H1 (cell line): ENCODE results near the gene ZC3HAV1. TPM values are rescaled to one million over a fixed set of nuclear protein-coding genes. Genes with fewer than 3 reads are reported as not detected.

Experiments
- BRCA1 ChIP-seq: IDR thresholded peaks from 2 replicates; pipeline ENCODE4 v1.6.1; 2012; ENCODE audit warnings: low read depth, low read length, improper control_type of control experiment
- HDAC6 ChIP-seq: IDR thresholded peaks from one replicate; pipeline ENCODE4 v1.7.1; 2012; ENCODE audit warnings: low read depth, mild to moderate bottlenecking, inconsistent platforms, low read length, moderate library complexity
- POLR2AphosphoS5 ChIP-seq: IDR thresholded peaks from 2 replicates; pipeline ENCODE4 v1.6.1; 2011; ENCODE audit warnings: low read depth, low read length
- YY1 ChIP-seq: IDR thresholded peaks from 2 replicates; pipeline ENCODE4 v1.6.1; 2011; ENCODE audit warnings: low read depth, mild to moderate bottlenecking, low read length
- ZNF274 ChIP-seq: IDR thresholded peaks from 2 replicates; pipeline ENCODE4 v1.7.0; 2012; ENCODE audit warnings: low read length, borderline replicate concordance; ENCODE audit errors: extremely low read depth
- polyA plus RNA-seq, 7 experiments: library from polyadenylated mRNA; depleted of rRNA in 3 of 7; stranded (reverse) in 5 of 7; unstranded in 2 of 7; fragments of >200 nt in 5 of 7; fragments of 200-250 nt in 2 of 7; gene quantifications; 1 replicate in 5 of 7; 2 replicates in 1 of 7; 4 replicates in 1 of 7; pipeline versions ENCODE4 v1.2.1 to v1.2.3, GENCODE V29; 2011 to 2013; ENCODE audit warnings: missing spikeins in 2 of 7, mixed read lengths in 2 of 7
- total RNA-seq: library from RNA; stranded (reverse); fragmentation: NEBNext Ultra II Directional; extraction: Animal tissue kit (Norgen Biotek cat#: 25700); gene quantifications from 2 replicates; pipeline ENCODE4 v1.2.1, GENCODE V29; 2021
- TF ChIP-seq, protein P1 (sequence below): fragments of 300-600 bp; sonication (generic); IDR thresholded peaks from 2 replicates; pipeline ENCODE4 v1.7.1; 2012; ENCODE audit warnings: low read length, moderate library complexity, mild to moderate bottlenecking, inconsistent platforms; ENCODE audit not compliant: insufficient replicate concordance

The ZC3HAV1 gene
- total and polyA plus RNA-seq, 2 of the 8 experiments (the other 6 are each of a cell fraction or from before 2014, with no cell fraction given) = 22.5 to 43.4 TPM

DNA sequence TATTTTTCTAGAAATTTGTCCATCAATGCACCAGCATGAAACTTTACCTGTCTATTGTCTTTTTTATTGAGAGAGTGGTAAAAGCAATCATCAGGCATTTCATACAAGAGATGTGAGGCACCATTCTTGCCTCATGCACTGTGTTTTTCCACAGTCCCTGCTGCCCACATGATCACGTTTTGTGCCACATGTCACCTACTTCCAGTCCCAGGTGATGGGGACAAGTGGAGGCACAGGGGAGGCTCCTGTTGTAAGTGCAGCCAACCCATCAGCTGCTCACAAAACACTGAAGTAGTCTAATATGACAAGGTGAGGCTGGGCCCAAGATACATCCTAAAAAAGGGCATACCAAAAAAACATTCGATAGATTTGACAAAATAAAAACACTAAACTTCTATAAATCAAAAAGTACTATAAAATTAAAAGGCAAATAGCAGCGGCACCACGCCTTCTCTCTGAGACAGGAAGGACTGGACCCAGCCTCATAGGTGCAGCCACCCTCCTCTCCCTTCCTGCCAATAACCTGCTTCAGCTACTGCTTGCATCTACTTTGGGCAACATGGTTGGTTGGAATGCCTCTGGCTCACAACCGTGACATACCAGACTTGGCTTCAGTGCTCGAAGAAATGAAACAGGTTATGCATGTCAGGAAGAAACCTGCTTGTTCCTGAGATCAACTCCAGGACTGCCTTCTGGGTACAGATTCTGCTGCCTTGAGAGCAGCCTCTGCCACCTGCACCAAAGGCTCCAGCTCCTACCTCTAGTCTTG lies 76.0 kb downstream of the ZC3HAV1 start (continued):
- TF ChIP-seq, protein P1, sequence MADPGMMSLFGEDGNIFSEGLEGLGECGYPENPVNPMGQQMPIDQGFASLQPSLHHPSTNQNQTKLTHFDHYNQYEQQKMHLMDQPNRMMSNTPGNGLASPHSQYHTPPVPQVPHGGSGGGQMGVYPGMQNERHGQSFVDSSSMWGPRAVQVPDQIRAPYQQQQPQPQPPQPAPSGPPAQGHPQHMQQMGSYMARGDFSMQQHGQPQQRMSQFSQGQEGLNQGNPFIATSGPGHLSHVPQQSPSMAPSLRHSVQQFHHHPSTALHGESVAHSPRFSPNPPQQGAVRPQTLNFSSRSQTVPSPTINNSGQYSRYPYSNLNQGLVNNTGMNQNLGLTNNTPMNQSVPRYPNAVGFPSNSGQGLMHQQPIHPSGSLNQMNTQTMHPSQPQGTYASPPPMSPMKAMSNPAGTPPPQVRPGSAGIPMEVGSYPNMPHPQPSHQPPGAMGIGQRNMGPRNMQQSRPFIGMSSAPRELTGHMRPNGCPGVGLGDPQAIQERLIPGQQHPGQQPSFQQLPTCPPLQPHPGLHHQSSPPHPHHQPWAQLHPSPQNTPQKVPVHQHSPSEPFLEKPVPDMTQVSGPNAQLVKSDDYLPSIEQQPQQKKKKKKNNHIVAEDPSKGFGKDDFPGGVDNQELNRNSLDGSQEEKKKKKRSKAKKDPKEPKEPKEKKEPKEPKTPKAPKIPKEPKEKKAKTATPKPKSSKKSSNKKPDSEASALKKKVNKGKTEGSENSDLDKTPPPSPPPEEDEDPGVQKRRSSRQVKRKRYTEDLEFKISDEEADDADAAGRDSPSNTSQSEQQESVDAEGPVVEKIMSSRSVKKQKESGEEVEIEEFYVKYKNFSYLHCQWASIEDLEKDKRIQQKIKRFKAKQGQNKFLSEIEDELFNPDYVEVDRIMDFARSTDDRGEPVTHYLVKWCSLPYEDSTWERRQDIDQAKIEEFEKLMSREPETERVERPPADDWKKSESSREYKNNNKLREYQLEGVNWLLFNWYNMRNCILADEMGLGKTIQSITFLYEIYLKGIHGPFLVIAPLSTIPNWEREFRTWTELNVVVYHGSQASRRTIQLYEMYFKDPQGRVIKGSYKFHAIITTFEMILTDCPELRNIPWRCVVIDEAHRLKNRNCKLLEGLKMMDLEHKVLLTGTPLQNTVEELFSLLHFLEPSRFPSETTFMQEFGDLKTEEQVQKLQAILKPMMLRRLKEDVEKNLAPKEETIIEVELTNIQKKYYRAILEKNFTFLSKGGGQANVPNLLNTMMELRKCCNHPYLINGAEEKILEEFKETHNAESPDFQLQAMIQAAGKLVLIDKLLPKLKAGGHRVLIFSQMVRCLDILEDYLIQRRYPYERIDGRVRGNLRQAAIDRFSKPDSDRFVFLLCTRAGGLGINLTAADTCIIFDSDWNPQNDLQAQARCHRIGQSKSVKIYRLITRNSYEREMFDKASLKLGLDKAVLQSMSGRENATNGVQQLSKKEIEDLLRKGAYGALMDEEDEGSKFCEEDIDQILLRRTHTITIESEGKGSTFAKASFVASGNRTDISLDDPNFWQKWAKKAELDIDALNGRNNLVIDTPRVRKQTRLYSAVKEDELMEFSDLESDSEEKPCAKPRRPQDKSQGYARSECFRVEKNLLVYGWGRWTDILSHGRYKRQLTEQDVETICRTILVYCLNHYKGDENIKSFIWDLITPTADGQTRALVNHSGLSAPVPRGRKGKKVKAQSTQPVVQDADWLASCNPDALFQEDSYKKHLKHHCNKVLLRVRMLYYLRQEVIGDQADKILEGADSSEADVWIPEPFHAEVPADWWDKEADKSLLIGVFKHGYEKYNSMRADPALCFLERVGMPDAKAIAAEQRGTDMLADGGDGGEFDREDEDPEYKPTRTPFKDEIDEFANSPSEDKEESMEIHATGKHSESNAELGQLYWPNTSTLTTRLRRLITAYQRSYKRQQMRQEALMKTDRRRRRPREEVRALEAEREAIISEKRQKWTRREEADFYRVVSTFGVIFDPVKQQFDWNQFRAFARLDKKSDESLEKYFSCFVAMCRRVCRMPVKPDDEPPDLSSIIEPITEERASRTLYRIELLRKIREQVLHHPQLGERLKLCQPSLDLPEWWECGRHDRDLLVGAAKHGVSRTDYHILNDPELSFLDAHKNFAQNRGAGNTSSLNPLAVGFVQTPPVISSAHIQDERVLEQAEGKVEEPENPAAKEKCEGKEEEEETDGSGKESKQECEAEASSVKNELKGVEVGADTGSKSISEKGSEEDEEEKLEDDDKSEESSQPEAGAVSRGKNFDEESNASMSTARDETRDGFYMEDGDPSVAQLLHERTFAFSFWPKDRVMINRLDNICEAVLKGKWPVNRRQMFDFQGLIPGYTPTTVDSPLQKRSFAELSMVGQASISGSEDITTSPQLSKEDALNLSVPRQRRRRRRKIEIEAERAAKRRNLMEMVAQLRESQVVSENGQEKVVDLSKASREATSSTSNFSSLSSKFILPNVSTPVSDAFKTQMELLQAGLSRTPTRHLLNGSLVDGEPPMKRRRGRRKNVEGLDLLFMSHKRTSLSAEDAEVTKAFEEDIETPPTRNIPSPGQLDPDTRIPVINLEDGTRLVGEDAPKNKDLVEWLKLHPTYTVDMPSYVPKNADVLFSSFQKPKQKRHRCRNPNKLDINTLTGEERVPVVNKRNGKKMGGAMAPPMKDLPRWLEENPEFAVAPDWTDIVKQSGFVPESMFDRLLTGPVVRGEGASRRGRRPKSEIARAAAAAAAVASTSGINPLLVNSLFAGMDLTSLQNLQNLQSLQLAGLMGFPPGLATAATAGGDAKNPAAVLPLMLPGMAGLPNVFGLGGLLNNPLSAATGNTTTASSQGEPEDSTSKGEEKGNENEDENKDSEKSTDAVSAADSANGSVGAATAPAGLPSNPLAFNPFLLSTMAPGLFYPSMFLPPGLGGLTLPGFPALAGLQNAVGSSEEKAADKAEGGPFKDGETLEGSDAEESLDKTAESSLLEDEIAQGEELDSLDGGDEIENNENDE = no peak
- TF ChIP-seq BRCA1 = no peak
- TF ChIP-seq ZNF274 = no peak
- TF ChIP-seq HDAC6 = no peak
- TF ChIP-seq POLR2AphosphoS5 = no peak
- TF ChIP-seq YY1 = no peak
- TF ChIP-seq, all 59 proteins: peak for 0
